Activated T-cell treated with anti-CD3 and anti-CD28 coated beads for 48 hours (primary cell): Measurements from ENCODE around the gene ZNF436.
A peak's percentile ranks its signal among the peaks of the same experiment; 100 is the strongest.
"Not testable (repeated sequence)": the region's sequence is repeated elsewhere in the genome, so short reads cannot be mapped to it uniquely, and the experiment has no call there.

Experiments used
- DNase-seq: peaks from one replicate; pipeline ENCODE4 v3.0.0-alpha.2; 2020; ENCODE audit warnings: low read depth

ZNF436 gene

GRCh38 chr1:23392125-23392855 lies 22.7 kb upstream of the ZNF436 start:
- no peak for DNase-seq

GRCh38 chr1:23389837-23390321 lies 20.2 kb upstream of the ZNF436 start:
- DNase-seq = no peak

GRCh38 chr1:23387494-23387893 lies 17.9 kb upstream of the ZNF436 start:
- DNase-seq = no peak

- DNase-seq = no peak
Measured at GRCh38 chr1:23385119-23385621, 15.5 kb upstream of the ZNF436 start.

GRCh38 chr1:23384312-23385058 lies 14.8 kb upstream of the ZNF436 start:
- DNase-seq = no peak

GRCh38 chr1:23383577-23384311 lies 14.1 kb upstream of the ZNF436 start:
- no peak for DNase-seq

GRCh38 chr1:23381233-23381885 lies 11.7 kb upstream of the ZNF436 start:
- no peak for DNase-seq

- DNase-seq = no peak
Measured at GRCh38 chr1:23380719-23381118, 11.1 kb upstream of the ZNF436 start.

- DNase-seq = not testable (repeated sequence)
Measured at GRCh38 chr1:23380236-23380635, 10.6 kb upstream of the ZNF436 start.

- DNase-seq = no peak
Measured at GRCh38 chr1:23376890-23377811, 7.5 kb upstream of the ZNF436 start.

GRCh38 chr1:23374079-23374735 lies 4.6 kb upstream of the ZNF436 start:
- DNase-seq = not testable (repeated sequence)

- no peak for DNase-seq
Measured at GRCh38 chr1:23371987-23372880, 2.6 kb upstream of the ZNF436 start.

GRCh38 chr1:23370709-23371584 lies 1.3 kb upstream of the ZNF436 start:
- no peak for DNase-seq

GRCh38 chr1:23370330-23370708 lies 683 bp upstream of the ZNF436 start:
- DNase-seq = no peak

- DNase-seq = peak; percentile 84
Measured at GRCh38 chr1:23368562-23369334, 888 bp downstream of the ZNF436 start.

GRCh38 chr1:23367791-23368561 lies 1.7 kb downstream of the ZNF436 start:
- DNase-seq = peak; percentile 96

- no peak for DNase-seq
Measured at GRCh38 chr1:23367451-23367790, 2.2 kb downstream of the ZNF436 start.
